Ramos (cell line): Measurements from ENCODE around the gene TMEM150B.

ENCODE experiments used
- in situ Hi-C: fragments of 300-500 bp; cut with MboI; formaldehyde crosslinking; loops from one replicate; pipeline ENCODE4 v1.14.3; 2022; ENCODE audit warnings: low sequenced_read_pairs; ENCODE audit not compliant: unreplicated experiment

TMEM150B gene

GRCh38 chr19:55355213-55355821 is 30.2 kb upstream of the TMEM150B start:
- in situ Hi-C loops: no loop called here

- in situ Hi-C loops: no loop called here
Measured at GRCh38 chr19:55354698-55355212, 29.6 kb upstream of the TMEM150B start, which contains the start of gene COX6B2. TSS of gene COX6B2 (minus strand) at chr19:55354719. CDS start at chr19:55354521, 198 bp downstream.

- in situ Hi-C loops: no loop called here
Measured at GRCh38 chr19:55353803-55354697, 28.9 kb upstream of the TMEM150B start.

GRCh38 chr19:55353356-55353802 is 28.2 kb upstream of the TMEM150B start:
- in situ Hi-C loops: no loop called here

GRCh38 chr19:55352549-55353145 is 27.5 kb upstream of the TMEM150B start:
- in situ Hi-C loops: no loop called here

- in situ Hi-C loops: no loop called here
Measured at GRCh38 chr19:55352040-55352439, 26.9 kb upstream of the TMEM150B start.

- in situ Hi-C loops: no loop called here
Measured at GRCh38 chr19:55350620-55351315, 25.6 kb upstream of the TMEM150B start.

GRCh38 chr19:55348317-55349034 is 23.3 kb upstream of the TMEM150B start:
- in situ Hi-C loops: no loop called here

GRCh38 chr19:55347442-55348009 is 22.4 kb upstream of the TMEM150B start:
- in situ Hi-C loops: no loop called here

- in situ Hi-C loops: no loop called here
Measured at GRCh38 chr19:55346725-55347441, 21.7 kb upstream of the TMEM150B start.

GRCh38 chr19:55345818-55346724 is 20.9 kb upstream of the TMEM150B start:
- in situ Hi-C loops: no loop called here

GRCh38 chr19:55345101-55345817 is 20.1 kb upstream of the TMEM150B start:
- in situ Hi-C loops: no loop called here

- in situ Hi-C loops: no loop called here
Measured at GRCh38 chr19:55344444-55344843, 19.3 kb upstream of the TMEM150B start.

- in situ Hi-C loops: no loop called here
Measured at GRCh38 chr19:55341595-55342531, 16.7 kb upstream of the TMEM150B start.

- in situ Hi-C loops: no loop called here
Measured at GRCh38 chr19:55341171-55341588, 16.0 kb upstream of the TMEM150B start.

- in situ Hi-C loops: no loop called here
Measured at GRCh38 chr19:55340784-55341147, 15.6 kb upstream of the TMEM150B start.
